CD4-positive, CD25-positive, alpha-beta regulatory T cell (primary cell): ENCODE data around the gene WDR18. TPM values are rescaled to one million over a fixed set of nuclear protein-coding genes. Genes with fewer than 3 reads are reported as not detected.
A peak's percentile ranks its signal among the peaks of the same experiment; 100 is the strongest.

Experiments used
- ATAC-seq, 2 donors: fragments of 150-1000 bp; cut with Tn5 transposase; one replicate each; pipeline ENCODE4 v1.10.0; 2021; ENCODE audit warnings: low read depth in 2 of 2, moderate number of reproducible peaks in 2 of 2, moderate library complexity in 1 of 2
- DNase-seq, 3 donors: peaks; one replicate each; pipeline versions ENCODE4 v3.0.0 to v3.0.0-alpha.2; 2012 to 2022; ENCODE audit warnings: mixed read lengths in 1 of 3
- H3K27ac ChIP-seq: one replicate; pipeline ENCODE4 v1.7.0; 2013; ENCODE audit warnings: mild to moderate bottlenecking, low read length; ENCODE audit not compliant: insufficient read depth, poor library complexity, severe bottlenecking
- H3K27me3 ChIP-seq: one replicate; pipeline ENCODE4 v1.7.0; 2013; ENCODE audit warnings: low read length; ENCODE audit not compliant: control insufficient read depth, insufficient read depth
- H3K36me3 ChIP-seq: one replicate; pipeline ENCODE4 v1.7.0; 2013; ENCODE audit warnings: mild to moderate bottlenecking, low read length, moderate library complexity; ENCODE audit not compliant: control insufficient read depth, insufficient read depth
- H3K4me1 ChIP-seq: 2 replicates; pipeline ENCODE4 v1.7.0; 2013; ENCODE audit warnings: mild to moderate bottlenecking, low read length; ENCODE audit not compliant: insufficient read depth, control insufficient read depth, poor library complexity, severe bottlenecking
- H3K4me3 ChIP-seq: one replicate; pipeline ENCODE4 v1.7.0; 2013; ENCODE audit warnings: low read depth, mild to moderate bottlenecking, low read length, moderate library complexity
- H3K9me3 ChIP-seq, 2 experiments: 1 replicate in 1 of 2; 2 replicates in 1 of 2; pipeline ENCODE4 v1.7.0; 2013; ENCODE audit warnings: low read length in 2 of 2, mild to moderate bottlenecking in 1 of 2, moderate library complexity in 1 of 2; ENCODE audit not compliant: control insufficient read depth in 2 of 2
- H3K27ac Mint-ChIP-seq, 3 donors: one replicate each; pipeline ENCODE4 v1.8.0; 2020 to 2022; ENCODE audit warnings: mild to moderate bottlenecking in 3 of 3, mixed read lengths in 3 of 3, moderate library complexity in 2 of 3
- H3K27me3 Mint-ChIP-seq: one replicate; pipeline ENCODE4 v1.8.0; 2022; ENCODE audit warnings: mild to moderate bottlenecking, mixed read lengths
- H3K36me3 Mint-ChIP-seq: one replicate; pipeline ENCODE4 v1.8.0; 2020; ENCODE audit warnings: mixed read lengths
- H3K4me1 Mint-ChIP-seq, 4 donors: one replicate each; pipeline ENCODE4 v1.8.0; 2020 to 2022; ENCODE audit warnings: mixed read lengths in 4 of 4, mild to moderate bottlenecking in 1 of 4
- H3K4me3 Mint-ChIP-seq, 4 donors: one replicate each; pipeline ENCODE4 v1.8.0; 2020 to 2022; ENCODE audit warnings: mild to moderate bottlenecking in 4 of 4, mixed read lengths in 4 of 4, moderate library complexity in 3 of 4
- H3K9me3 Mint-ChIP-seq, 7 donors: one replicate each; pipeline ENCODE4 v1.8.0; 2020 to 2022; ENCODE audit warnings: mixed read lengths in 7 of 7, mild to moderate bottlenecking in 3 of 7, moderate library complexity in 2 of 7
- polyA plus RNA-seq, 4 donors: library from polyadenylated mRNA; unstranded; fragments of 300-500 nt; fragmentation: Illumina TruSeq; gene quantifications; one replicate each; pipeline ENCODE4 v1.2.3, GENCODE V29; 2021
- total RNA-seq: library from RNA; stranded (reverse); gene quantifications from one replicate; pipeline ENCODE4 v1.2.3, GENCODE V29; 2022

WDR18 gene
- total and polyA plus RNA-seq, 5 donors from 2014 or later: 23.8 to 71.1 (median 60.9) TPM

DNA sequence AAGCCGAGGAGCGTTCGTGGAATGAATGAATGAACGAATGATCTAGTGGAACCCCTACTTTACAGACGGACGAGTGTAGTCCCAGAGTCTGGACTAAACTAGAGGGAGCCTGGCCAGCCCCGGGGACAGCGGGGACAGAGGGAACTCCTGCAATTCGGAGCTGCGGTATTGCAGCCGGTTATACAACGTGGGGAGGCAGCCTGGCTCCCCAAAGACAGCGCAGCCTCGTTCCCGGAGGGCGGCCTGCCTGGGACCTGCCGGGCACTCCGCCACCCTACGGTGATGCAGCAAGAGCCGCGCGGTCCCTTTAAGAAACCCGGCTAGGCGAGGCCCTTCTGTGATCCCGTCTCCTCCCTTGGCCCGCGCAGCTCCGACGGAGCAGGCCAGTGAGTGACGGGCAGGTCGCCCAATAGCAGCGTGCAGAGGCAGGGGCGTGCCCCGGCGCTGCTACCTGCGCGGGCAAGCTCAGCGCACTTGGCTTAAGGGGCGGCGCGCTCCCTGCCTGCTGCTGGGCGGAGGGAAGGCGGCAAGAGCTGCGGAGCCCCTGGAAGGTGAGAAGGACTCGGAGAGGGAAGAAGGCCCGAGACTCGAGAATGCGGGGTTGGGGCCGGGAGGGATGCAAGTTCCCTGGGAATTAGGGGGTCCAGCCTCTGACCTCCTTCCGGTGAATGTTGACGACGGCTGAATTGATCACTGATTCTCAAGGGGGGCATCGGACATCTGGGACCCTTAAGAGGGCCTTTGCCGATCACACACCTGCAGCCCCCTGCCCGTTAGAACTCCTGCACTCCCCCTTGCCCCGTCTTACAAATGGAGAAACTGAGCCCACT is 55.7 kb downstream of the WDR18 start, which contains the start of gene ABCA7:
Gene ABCA7, plus strand, starts transcription at position 462 of the 830 bp plus-strand sequence. CDS start 1,255 bp downstream, outside the sequence.
- Mint-ChIP-seq H3K36me3 (peaks cover 18% of the 10 kb centered on the region), H3K4me1 (peaks cover 0 to 61% (median 25%) of the 10 kb centered on the region in 4 donors)
- peaks cover 28% of the 10 kb centered on the region for H3K36me3 ChIP-seq

DNA sequence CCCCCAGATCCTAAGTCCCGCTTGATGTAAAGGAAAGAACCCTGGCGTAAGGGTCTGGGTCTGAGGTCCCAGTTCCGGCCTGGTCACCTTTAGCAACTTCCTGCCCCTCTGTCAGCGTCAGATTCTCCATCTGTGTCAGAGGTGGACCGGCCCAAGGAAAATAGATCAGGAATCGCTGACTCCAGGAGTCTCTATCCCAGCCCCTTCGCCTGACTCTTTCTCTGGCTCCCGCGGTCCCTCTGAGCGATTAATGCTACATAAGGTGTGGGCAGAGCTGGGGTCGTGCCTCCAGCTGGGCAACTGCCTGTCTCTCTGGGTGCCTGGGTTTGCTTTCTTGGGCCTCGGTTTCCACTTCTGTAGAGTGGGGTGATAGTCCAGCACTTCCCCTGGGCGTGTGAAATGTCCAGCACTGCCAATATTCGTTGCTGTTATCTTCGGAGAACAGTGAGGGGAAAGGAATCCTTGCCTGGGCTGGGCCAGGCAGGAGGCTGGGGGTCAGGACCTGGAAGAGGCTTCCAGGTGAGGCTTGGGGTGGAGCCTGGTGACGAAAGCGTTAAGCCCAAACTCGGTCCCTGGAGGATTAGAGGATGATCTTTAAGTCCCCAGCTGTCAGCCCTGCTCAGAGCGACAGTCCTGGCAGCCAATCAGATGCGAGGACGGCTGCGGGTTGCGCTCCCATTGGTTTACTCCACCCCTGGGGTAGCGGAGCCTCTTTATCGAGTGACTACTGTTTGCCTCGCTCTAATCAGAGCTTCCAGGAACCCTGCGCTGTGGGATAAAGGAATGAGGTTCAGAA is 56.5 kb downstream of the WDR18 start:
- Histone ChIP-seq H3K4me1 (peaks cover 45% of the 10 kb centered on the region), H3K36me3 (peaks cover 23% of the 10 kb centered on the region), H3K4me3 (peak overlapping the region; percentile 85), H3K9me3 (no peaks in the 10 kb centered on the region), H3K27me3 (no peaks in the 10 kb centered on the region), H3K27ac (peak overlapping the region; percentile 74)
- Mint-ChIP-seq H3K27ac (peak overlapping the region; percentile 90 to 95 (median 93)), H3K27me3 (no peaks in the 10 kb centered on the region), H3K36me3 (peaks cover 18% of the 10 kb centered on the region), H3K9me3 (peaks cover 0 to 2% (median 0%) of the 10 kb centered on the region in 7 donors), H3K4me3 (peak overlapping the region; percentile 92 to 99 (median 98)), H3K4me1 (peaks cover 5 to 59% (median 28%) of the 10 kb centered on the region in 4 donors)
- DNase-seq: peak; percentile 85 to 96 (median 86)
- peak; percentile 59 to 66 for ATAC-seq

More for the DNA sequence above, 55.7 kb downstream of the WDR18 start, which contains the start of gene ABCA7:
- no peaks in the 10 kb centered on the region for H3K27me3 Mint-ChIP-seq
- H3K4me3 Mint-ChIP-seq: peak within 1 kb of the TSS; percentile 92 to 99 (median 98)
- peak; percentile 94 to 98 for ATAC-seq
- H3K4me1 ChIP-seq: peaks cover 45% of the 10 kb centered on the region
- H3K9me3 ChIP-seq: no peaks in the 10 kb centered on the region
- H3K27me3 ChIP-seq: no peaks in the 10 kb centered on the region
- peaks cover 0 to 2% (median 0%) of the 10 kb centered on the region in 7 donors for H3K9me3 Mint-ChIP-seq
- peak within 1 kb of the TSS; percentile 91 to 95 (median 93) for H3K27ac Mint-ChIP-seq
- peak; percentile 98 to 99 (median 99) for DNase-seq
- peak within 1 kb of the TSS; percentile 85 for H3K4me3 ChIP-seq
- peak within 1 kb of the TSS; percentile 74 for H3K27ac ChIP-seq

DNA sequence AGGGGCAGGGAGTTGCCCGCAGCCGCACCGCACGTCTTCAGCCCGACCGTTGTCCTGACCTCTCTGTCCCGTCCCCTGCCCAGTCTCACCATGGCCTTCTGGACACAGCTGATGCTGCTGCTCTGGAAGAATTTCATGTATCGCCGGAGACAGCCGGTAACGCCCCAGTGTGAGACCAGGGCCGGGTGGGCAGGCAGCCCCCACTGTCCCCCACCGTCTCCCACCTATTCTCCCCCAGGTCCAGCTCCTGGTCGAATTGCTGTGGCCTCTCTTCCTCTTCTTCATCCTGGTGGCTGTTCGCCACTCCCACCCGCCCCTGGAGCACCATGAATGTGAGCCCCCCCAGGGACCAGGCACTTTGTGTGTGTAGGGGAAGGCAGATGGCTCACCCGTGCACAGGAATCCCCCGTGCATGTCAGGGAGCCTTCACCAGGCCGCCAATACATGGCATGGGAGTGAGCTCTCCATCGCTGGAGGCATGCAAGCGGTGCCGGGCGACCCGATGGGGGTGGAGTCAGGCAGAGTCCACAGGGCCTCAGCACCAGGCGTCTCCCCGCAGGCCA is 57.2 kb downstream of the WDR18 start:
- H3K4me1 ChIP-seq: peaks cover 45% of the 10 kb centered on the region
- peak overlapping the region; percentile 85 for H3K4me3 ChIP-seq
- H3K27me3 Mint-ChIP-seq: no peaks in the 10 kb centered on the region
- peaks cover 18% of the 10 kb centered on the region for H3K36me3 ChIP-seq
- H3K9me3 Mint-ChIP-seq: peaks cover 0 to 2% (median 0%) of the 10 kb centered on the region in 7 donors
- H3K36me3 Mint-ChIP-seq: peaks cover 18% of the 10 kb centered on the region
- H3K27ac ChIP-seq: peak overlapping the region; percentile 16
- peaks cover 5 to 54% (median 28%) of the 10 kb centered on the region in 4 donors for H3K4me1 Mint-ChIP-seq
- peak overlapping the region; percentile 92 to 99 (median 98) for H3K4me3 Mint-ChIP-seq
- DNase-seq (no peak), ATAC-seq (no peak)
- H3K27ac Mint-ChIP-seq: peak overlapping the region in 1 of 3 donors; percentile 93
- H3K9me3 ChIP-seq: no peaks in the 10 kb centered on the region
- no peaks in the 10 kb centered on the region for H3K27me3 ChIP-seq

DNA sequence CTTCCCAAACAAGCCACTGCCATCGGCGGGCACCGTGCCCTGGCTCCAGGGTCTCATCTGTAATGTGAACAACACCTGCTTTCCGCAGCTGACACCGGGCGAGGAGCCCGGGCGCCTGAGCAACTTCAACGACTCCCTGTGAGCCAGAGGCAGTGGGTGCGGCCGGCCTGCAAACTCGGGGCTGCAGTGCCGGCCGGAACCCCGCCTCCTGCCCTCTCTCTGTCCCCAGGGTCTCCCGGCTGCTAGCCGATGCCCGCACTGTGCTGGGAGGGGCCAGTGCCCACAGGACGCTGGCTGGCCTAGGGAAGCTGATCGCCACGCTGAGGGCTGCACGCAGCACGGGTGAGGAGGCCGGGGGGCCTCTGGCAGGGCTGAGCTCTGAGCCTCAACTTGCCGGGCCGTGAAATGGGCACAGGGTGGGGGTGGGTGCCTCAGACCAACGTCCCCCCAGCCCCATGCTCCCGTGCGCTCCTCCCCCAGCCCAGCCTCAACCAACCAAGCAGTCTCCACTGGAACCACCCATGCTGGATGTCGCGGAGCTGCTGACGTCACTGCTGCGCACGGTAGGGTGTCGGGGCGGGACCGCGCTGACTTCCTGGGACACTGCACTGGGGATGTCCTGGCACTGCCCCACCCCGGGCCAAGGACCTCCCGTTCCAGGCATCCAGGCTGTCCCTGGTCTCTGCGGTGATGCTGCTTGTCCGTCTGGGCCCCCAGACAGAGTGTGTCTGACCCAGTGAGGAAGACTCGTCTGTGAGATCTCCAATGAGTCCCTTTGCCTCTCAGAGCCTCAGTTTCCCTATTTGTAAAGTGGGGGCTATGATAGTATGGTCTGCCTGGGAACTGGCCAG is 57.9 kb downstream of the WDR18 start:
- Mint-ChIP-seq H3K27ac (peak overlapping the region in 1 of 3 donors; percentile 20), H3K36me3 (peaks cover 18% of the 10 kb centered on the region), H3K4me3 (peak overlapping the region in 3 of 4 donors; percentile 31 to 98 (median 54)), H3K4me1 (peaks cover 5 to 48% (median 27%) of the 10 kb centered on the region in 4 donors), H3K9me3 (peaks cover 0 to 2% (median 0%) of the 10 kb centered on the region in 7 donors), H3K27me3 (no peaks in the 10 kb centered on the region)
- no peak overlapping the region for H3K27ac ChIP-seq
- no peak overlapping the region for H3K4me3 ChIP-seq
- H3K36me3 ChIP-seq: peaks cover 12% of the 10 kb centered on the region
- H3K4me1 ChIP-seq: peaks cover 47% of the 10 kb centered on the region
- DNase-seq (no peak), ATAC-seq (no peak)
- no peaks in the 10 kb centered on the region for H3K27me3 ChIP-seq
- no peaks in the 10 kb centered on the region for H3K9me3 ChIP-seq

DNA sequence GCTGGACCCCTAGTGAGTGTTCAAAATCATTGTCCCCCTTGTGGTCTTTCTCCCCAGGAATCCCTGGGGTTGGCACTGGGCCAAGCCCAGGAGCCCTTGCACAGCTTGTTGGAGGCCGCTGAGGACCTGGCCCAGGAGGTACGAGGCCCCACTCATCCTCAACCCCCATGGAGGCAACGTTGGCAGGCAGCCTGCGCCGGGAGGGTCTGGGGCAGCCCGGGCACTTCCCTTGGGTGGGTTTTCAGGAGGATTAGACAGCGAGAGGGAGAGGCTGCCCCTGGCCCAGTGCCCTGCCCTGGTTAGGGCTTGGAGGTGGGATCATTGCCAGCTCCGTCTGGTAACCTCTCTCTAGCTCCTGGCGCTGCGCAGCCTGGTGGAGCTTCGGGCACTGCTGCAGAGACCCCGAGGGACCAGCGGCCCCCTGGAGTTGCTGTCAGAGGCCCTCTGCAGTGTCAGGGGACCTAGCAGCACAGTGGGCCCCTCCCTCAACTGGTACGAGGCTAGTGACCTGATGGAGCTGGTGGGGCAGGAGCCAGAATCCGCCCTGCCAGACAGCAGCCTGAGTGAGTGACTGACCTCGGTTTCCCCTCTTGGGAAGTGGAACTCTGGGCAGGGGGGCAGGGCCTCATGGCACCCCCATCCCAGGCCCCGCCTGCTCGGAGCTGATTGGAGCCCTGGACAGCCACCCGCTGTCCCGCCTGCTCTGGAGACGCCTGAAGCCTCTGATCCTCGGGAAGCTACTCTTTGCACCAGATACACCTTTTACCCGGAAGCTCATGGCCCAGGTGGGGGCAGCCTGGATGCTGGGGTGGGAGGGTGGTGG is 58.8 kb downstream of the WDR18 start:
- Mint-ChIP-seq H3K9me3 (peaks cover 0 to 2% (median 0%) of the 10 kb centered on the region in 7 donors), H3K4me1 (peaks cover 5 to 41% (median 22%) of the 10 kb centered on the region in 4 donors), H3K36me3 (peaks cover 13% of the 10 kb centered on the region), H3K4me3 (peak overlapping the region in 2 of 4 donors; percentile 26 to 31), H3K27me3 (no peaks in the 10 kb centered on the region), H3K27ac (peak overlapping the region in 1 of 3 donors; percentile 20)
- ATAC-seq (no peak), DNase-seq (no peak)
- peaks cover 7% of the 10 kb centered on the region for H3K36me3 ChIP-seq
- H3K9me3 ChIP-seq: no peaks in the 10 kb centered on the region
- H3K4me3 ChIP-seq: no peak overlapping the region
- H3K27ac ChIP-seq: no peak overlapping the region
- peaks cover 44% of the 10 kb centered on the region for H3K4me1 ChIP-seq
- H3K27me3 ChIP-seq: no peaks in the 10 kb centered on the region
